Spleen (tissue), 11 donors: ENCODE results near the gene RDH12. TPM values are rescaled to one million over a fixed set of nuclear protein-coding genes. Genes with fewer than 3 reads are reported as not detected.

Source experiments
- DNase-seq: peaks from one replicate; pipeline ENCODE4 v3.0.0-alpha.2; 2020
- H3K27ac ChIP-seq, 8 donors: fragments of 200-600 bp; sonication (generic) in 7 of 8; 1 replicate in 4 of 8; 2 replicates in 4 of 8; pipeline versions ENCODE4 v1.5.0 to v1.8.0; 2016 to 2021; ENCODE audit warnings: inconsistent platforms in 4 of 8, mild to moderate bottlenecking in 4 of 8, moderate library complexity in 1 of 8
- H3K27me3 ChIP-seq, 7 donors: fragments of 200-600 bp; sonication (generic) in 6 of 7; replicated peaks in 1 of 7; 1 replicate in 4 of 7; 2 replicates in 3 of 7; pipeline versions ENCODE4 v1.5.0 to v1.8.0; 2016 to 2021; ENCODE audit warnings: inconsistent platforms in 3 of 7, mild to moderate bottlenecking in 1 of 7
- H3K36me3 ChIP-seq, 6 donors: fragments of 200-600 bp; sonication (generic) in 5 of 6; 1 replicate in 4 of 6; 2 replicates in 2 of 6; pipeline versions ENCODE4 v1.5.0 to v1.8.0; 2016 to 2021; ENCODE audit warnings: inconsistent platforms in 2 of 6
- H3K4me1 ChIP-seq, 6 donors: fragments of 200-600 bp; sonication (generic) in 5 of 6; 1 replicate in 3 of 6; 2 replicates in 3 of 6; pipeline versions ENCODE4 v1.5.0 to v1.8.0; 2016 to 2021; ENCODE audit warnings: inconsistent platforms in 3 of 6
- H3K4me3 ChIP-seq, 8 donors: fragments of 200-600 bp; sonication (generic) in 7 of 8; 1 replicate in 4 of 8; 2 replicates in 4 of 8; pipeline versions ENCODE4 v1.5.0 to v1.8.0; 2016 to 2021; ENCODE audit warnings: inconsistent platforms in 4 of 8, mild to moderate bottlenecking in 4 of 8, moderate library complexity in 2 of 8
- H3K9me3 ChIP-seq, 8 donors: fragments of 200-600 bp; sonication (generic) in 7 of 8; 1 replicate in 4 of 8; 2 replicates in 4 of 8; pipeline versions ENCODE4 v1.5.0 to v1.8.0; 2016 to 2021; ENCODE audit warnings: inconsistent platforms in 4 of 8
- POLR2A ChIP-seq, 3 donors: fragments of 450-650 bp; IDR thresholded peaks; one replicate each; pipeline ENCODE4 v1.5.1; 2017; ENCODE audit warnings: antibody characterized with exemption in 3 of 3, mild to moderate bottlenecking in 1 of 3
- POLR2AphosphoS5 ChIP-seq, 3 donors: sonication (generic); formaldehyde crosslinking; IDR thresholded peaks; one replicate each; pipeline ENCODE4 v1.5.1; 2017; ENCODE audit warnings: antibody characterized with exemption in 3 of 3
- WGBS, 5 donors: extraction: QIAGEN DNeasy Blood & Tissue Kit in 3 of 5; methylation state at CpG; one replicate each; pipeline versions ENCODE4 v1.1.5 to v1.1.7; 2013 to 2018; 5-methylcytosine and 5-hydroxymethylcytosine counted together
- intact Hi-C: fragments of 100-400 bp; cut with DNase I; formaldehyde crosslinking; loops from one replicate; pipeline ENCODE4 v1.15.0; 2023; ENCODE audit warnings: low total_unique reads
- polyA plus RNA-seq, 3 donors: library from polyadenylated mRNA; stranded (reverse); fragments of 200-250 nt; gene quantifications; one replicate each; pipeline ENCODE4 v1.2.1, GENCODE V29; 2013
- total RNA-seq, 7 donors: library from RNA; depleted of rRNA in 3 of 7; stranded (reverse); fragments of >200 nt in 3 of 7; fragmentation: NEBNext Ultra II Directional in 4 of 7; extraction: Animal tissue kit (Norgen Biotek cat#: 25700) in 4 of 7; gene quantifications; one replicate each; pipeline versions ENCODE4 v1.1.0 to v1.2.1, GENCODE V29; 2016 to 2021
- TF ChIP-seq, protein P1 (sequence below), 11 experiments: fragments of 200-600 bp in 7 of 11; fragments of 450-650 bp in 4 of 11; sonication (generic) in 4 of 11; IDR thresholded peaks in 8 of 11; conservative IDR thresholded peaks in 3 of 11; 1 replicate in 7 of 11; 2 replicates in 4 of 11; pipeline versions ENCODE4 v1.4.0 to v1.8.0; 2016 to 2021; ENCODE audit warnings: antibody characterized with exemption in 11 of 11, inconsistent platforms in 4 of 11, mild to moderate bottlenecking in 1 of 11
- donor health status: healthy with polysubstance abuse.
- donor health status: DM: no; HTN: no; CAD: no; lungs with moderate emphysema.
- donor health status: DM: no; HTN: no; CAD: no.
- donor health status: Bipolar disorder and iron deficiency.
- donor health status: healthy.
- donor health status: DM: no; HTN: no; CAD: no.
- donor health status: DM: yes; HTN: yes; CAD: no.

RDH12 gene
- total and polyA plus RNA-seq, 10 donors = 0.08 to 0.10 TPM; not detected in 8

DNA sequence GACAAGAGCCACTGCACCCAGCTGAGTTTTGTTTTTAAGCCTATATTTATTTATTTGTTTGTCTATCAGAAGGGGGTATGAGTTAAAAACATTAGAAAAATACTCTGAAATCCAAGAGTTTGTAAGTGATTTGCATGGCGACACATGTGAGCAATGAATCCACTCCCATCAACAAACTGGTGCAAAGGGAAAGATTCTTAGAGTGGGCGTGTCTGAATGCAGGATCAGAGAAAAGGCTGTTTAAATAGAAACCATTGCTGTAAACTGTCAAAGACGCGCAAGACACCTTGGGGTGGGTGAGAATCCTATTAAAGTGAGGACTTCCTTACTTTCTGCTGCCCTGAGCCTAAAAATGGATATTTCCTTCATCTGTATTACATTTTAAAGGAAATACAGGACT, 62.8 kb downstream of the RDH12 start:
- intact Hi-C loops = no loop called here
- Histone ChIP-seq H3K9me3 (no peaks in the 10 kb centered on the region), H3K27me3 (no peaks in the 10 kb centered on the region), H3K36me3 (peaks cover 0 to 100% (median 97%) of the 10 kb centered on the region in 6 donors), H3K4me1 (peaks cover 0 to 28% (median 7%) of the 10 kb centered on the region in 6 donors), H3K27ac (peak overlapping the region in 1 of 8 donors; percentile 76), H3K4me3 (no peak overlapping the region)
- TF ChIP-seq POLR2AphosphoS5 (IDR thresholded peaks at IDR 0.05) (no peak), POLR2A (IDR thresholded peaks at IDR 0.05) (no peak)
- TF ChIP-seq, protein P1, sequence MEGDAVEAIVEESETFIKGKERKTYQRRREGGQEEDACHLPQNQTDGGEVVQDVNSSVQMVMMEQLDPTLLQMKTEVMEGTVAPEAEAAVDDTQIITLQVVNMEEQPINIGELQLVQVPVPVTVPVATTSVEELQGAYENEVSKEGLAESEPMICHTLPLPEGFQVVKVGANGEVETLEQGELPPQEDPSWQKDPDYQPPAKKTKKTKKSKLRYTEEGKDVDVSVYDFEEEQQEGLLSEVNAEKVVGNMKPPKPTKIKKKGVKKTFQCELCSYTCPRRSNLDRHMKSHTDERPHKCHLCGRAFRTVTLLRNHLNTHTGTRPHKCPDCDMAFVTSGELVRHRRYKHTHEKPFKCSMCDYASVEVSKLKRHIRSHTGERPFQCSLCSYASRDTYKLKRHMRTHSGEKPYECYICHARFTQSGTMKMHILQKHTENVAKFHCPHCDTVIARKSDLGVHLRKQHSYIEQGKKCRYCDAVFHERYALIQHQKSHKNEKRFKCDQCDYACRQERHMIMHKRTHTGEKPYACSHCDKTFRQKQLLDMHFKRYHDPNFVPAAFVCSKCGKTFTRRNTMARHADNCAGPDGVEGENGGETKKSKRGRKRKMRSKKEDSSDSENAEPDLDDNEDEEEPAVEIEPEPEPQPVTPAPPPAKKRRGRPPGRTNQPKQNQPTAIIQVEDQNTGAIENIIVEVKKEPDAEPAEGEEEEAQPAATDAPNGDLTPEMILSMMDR (IDR thresholded peaks at IDR 0.05 in 8 of 11, conservative IDR thresholded peaks at IDR 0.05 in 3 of 11) = no peak
- 95 to 99% (median 98%) methylated on average over 4 of the region's 4 CpGs for WGBS, 5 donors
- no peak for DNase-seq

DNA sequence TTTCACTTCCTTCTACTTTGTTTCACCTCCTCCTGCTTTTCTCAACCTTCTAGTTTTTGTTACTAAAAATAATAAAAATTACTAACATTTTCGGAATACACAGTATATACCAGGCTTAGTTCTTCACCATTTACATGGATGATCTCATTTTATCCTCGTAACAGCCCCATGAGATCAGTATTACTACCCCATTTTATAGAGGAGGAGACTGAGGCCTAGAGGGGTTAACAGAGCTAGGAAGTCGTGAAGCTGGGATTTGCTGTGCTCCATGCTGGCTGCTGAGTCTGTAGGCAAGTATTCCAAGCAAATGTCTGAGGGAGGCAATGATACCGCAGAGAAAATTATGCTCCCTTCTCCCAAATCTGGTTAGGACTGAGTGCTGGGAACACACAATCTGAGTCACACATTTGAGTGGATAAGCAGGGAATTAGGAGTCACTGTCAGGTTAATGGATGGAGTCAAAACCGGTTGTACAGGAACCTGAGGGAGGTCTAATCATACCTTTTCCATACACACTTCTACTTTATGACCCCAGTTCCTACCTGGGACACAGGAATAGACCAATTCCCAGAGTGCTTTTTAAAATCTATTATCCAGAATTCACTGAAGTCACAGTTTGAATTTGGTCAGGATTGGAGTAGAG, 63.6 kb downstream of the RDH12 start:
- no peak for DNase-seq
- intact Hi-C loops = no loop called here
- no peaks in the 10 kb centered on the region for H3K27me3 ChIP-seq
- TF ChIP-seq POLR2A (IDR thresholded peaks at IDR 0.05) (no peak), POLR2AphosphoS5 (IDR thresholded peaks at IDR 0.05) (no peak)
- TF ChIP-seq, protein P1 (IDR thresholded peaks at IDR 0.05 in 8 of 11, conservative IDR thresholded peaks at IDR 0.05 in 3 of 11) = no peak
- H3K36me3 ChIP-seq = peaks cover 0 to 100% (median 96%) of the 10 kb centered on the region in 6 donors
- WGBS, 5 donors = 86 to 95% (median 92%) methylated on average over 5 of the region's 5 CpGs
- no peaks in the 10 kb centered on the region for H3K9me3 ChIP-seq
- H3K27ac ChIP-seq = peak overlapping the region in 1 of 8 donors; percentile 68
- H3K4me3 ChIP-seq = no peak overlapping the region
- H3K4me1 ChIP-seq = peaks cover 0 to 28% (median 7%) of the 10 kb centered on the region in 6 donors

DNA sequence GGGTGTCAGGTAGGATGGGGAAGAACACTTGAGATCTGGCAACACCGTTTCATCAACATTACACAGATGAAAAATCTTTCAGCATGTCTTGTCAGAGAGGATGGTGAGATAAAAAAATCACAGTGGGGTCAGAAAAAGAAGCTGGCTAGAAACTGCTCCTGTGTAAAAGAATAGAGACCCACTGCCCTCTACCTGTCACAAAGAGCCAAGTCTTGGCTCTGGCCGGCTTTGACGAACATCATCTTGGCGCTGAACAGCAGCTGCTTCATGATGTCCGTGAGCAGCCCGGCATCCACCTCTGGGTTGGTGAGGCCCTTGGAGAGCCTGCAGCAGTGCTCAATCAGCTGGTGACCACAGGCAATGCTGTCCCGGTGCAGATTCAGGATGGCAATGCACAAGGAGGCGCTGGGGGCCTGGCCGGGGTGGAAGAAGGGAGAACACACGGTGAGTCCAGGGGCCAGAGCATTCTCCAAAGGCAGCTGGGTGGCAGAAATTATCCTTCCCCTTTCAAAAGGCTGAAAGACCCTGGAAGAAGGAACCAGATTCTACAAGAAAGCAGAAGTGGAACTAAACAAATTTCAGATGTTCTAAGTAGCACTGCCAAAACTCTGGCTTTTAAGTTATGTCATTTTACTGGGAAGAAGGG, 64.5 kb downstream of the RDH12 start:
- H3K36me3 ChIP-seq = peaks cover 0 to 100% (median 94%) of the 10 kb centered on the region in 6 donors
- H3K27ac ChIP-seq = peak overlapping the region in 5 of 8 donors; percentile 9 to 68 (median 60)
- H3K4me1 ChIP-seq = peaks cover 0 to 28% (median 7%) of the 10 kb centered on the region in 6 donors
- no peaks in the 10 kb centered on the region for H3K27me3 ChIP-seq
- no peak overlapping the region for H3K4me3 ChIP-seq
- intact Hi-C loops = no loop called here
- no peak for DNase-seq
- no peaks in the 10 kb centered on the region for H3K9me3 ChIP-seq
- TF ChIP-seq POLR2AphosphoS5 (IDR thresholded peaks at IDR 0.05) = no peak
- TF ChIP-seq POLR2A (IDR thresholded peaks at IDR 0.05) = no peak
- TF ChIP-seq, protein P1 (IDR thresholded peaks at IDR 0.05 in 8 of 11, conservative IDR thresholded peaks at IDR 0.05 in 3 of 11) = no peak
- WGBS, 5 donors = 69 to 85% (median 79%) methylated on average over 10 of the region's 10 CpGs

DNA sequence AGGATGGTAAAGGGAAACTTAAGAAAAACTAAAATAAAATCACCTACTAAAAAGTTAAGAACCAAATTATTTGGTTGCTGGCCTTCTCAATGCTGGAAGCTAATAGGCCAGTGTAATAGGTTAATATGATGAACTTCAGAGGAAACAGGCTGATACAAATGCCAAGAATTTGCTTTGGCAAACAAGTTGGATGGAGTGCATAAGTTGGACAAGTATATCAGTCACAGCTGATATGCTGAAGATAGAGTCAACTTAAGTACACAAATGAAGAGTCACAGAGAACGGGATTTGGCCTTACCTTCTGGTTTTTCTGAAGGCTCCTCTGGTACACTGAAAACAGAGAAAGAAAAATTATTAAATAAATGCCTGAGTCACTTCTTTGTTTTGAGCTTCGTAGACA, 66.5 kb downstream of the RDH12 start:
- Histone ChIP-seq H3K27me3 (no peaks in the 10 kb centered on the region), H3K4me3 (no peak overlapping the region), H3K27ac (no peak overlapping the region), H3K4me1 (peaks cover 0 to 27% (median 7%) of the 10 kb centered on the region in 6 donors), H3K9me3 (no peaks in the 10 kb centered on the region), H3K36me3 (peaks cover 3 to 100% (median 95%) of the 10 kb centered on the region in 6 donors)
- no peak for DNase-seq
- intact Hi-C loops = no loop called here
- TF ChIP-seq POLR2AphosphoS5 (IDR thresholded peaks at IDR 0.05) = no peak
- TF ChIP-seq, protein P1 (IDR thresholded peaks at IDR 0.05 in 8 of 11, conservative IDR thresholded peaks at IDR 0.05 in 3 of 11) = no peak
- TF ChIP-seq POLR2A (IDR thresholded peaks at IDR 0.05) = no peak
- 91 to 97% (median 93%) methylated on average over 2 of the region's 2 CpGs for WGBS, 5 donors
